ENCODE measurements around the gene C1orf122. TPM values are rescaled to one million over a fixed set of nuclear protein-coding genes. Genes with fewer than 3 reads are reported as not detected.

The C1orf122 gene
- total RNA-seq, 1 donor: 11.6 TPM

DNA sequence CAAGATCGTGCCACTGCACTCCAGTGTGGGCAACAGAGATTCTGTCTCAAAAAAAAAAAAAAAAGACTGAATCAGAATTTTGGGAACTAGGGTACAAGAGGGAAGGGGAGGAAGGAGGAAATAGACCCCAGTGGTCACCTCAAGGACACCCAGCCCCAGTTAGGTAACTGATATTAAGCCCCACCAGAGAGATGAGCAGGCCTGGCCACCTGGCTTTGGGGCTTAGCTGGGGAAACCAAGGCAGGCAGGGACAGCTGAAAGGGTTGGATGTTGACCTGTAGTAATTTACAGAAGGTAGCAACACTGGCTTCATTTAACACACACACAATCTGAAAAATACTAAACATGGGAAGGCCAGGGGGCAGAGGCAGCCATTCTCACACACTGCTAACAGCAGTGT lies 5.2 kb upstream of the C1orf122 start:
- Histone ChIP-seq H4K20me1 (ENCODE audit: insufficient read depth, low read length) (peaks cover 35% of the 10 kb centered on the region), H3K36me3 (ENCODE audit: insufficient read depth, low read length) (peaks cover 53% of the 10 kb centered on the region), H3K79me2 (ENCODE audit: insufficient read depth, low read length) (peaks cover 21% of the 10 kb centered on the region), H3K4me1 (ENCODE audit: insufficient read depth, low read length) (peaks cover 9% of the 10 kb centered on the region), H3K4me3 (ENCODE audit: insufficient read depth, low read length) (no peak overlapping the region), H3K4me2 (ENCODE audit: insufficient read depth, low read length) (no peak overlapping the region), H3K27ac (ENCODE audit: low read depth, low read length) (no peak overlapping the region), H3K9me3 (ENCODE audit: low read depth, low read length) (no peaks in the 10 kb centered on the region), H2AFZ (ENCODE audit: low read length) (no peak overlapping the region), H3K27me3 (ENCODE audit: insufficient read depth, low read length) (no peaks in the 10 kb centered on the region)
- no peak for DNase-seq (ENCODE audit: insufficient read length, low spot score, missing footprints)
- TF ChIP-seq, protein P1, sequence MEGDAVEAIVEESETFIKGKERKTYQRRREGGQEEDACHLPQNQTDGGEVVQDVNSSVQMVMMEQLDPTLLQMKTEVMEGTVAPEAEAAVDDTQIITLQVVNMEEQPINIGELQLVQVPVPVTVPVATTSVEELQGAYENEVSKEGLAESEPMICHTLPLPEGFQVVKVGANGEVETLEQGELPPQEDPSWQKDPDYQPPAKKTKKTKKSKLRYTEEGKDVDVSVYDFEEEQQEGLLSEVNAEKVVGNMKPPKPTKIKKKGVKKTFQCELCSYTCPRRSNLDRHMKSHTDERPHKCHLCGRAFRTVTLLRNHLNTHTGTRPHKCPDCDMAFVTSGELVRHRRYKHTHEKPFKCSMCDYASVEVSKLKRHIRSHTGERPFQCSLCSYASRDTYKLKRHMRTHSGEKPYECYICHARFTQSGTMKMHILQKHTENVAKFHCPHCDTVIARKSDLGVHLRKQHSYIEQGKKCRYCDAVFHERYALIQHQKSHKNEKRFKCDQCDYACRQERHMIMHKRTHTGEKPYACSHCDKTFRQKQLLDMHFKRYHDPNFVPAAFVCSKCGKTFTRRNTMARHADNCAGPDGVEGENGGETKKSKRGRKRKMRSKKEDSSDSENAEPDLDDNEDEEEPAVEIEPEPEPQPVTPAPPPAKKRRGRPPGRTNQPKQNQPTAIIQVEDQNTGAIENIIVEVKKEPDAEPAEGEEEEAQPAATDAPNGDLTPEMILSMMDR (IDR thresholded peaks at IDR 0.05; ENCODE audit: extremely low read depth, low read depth, low read length): no peak

DNA sequence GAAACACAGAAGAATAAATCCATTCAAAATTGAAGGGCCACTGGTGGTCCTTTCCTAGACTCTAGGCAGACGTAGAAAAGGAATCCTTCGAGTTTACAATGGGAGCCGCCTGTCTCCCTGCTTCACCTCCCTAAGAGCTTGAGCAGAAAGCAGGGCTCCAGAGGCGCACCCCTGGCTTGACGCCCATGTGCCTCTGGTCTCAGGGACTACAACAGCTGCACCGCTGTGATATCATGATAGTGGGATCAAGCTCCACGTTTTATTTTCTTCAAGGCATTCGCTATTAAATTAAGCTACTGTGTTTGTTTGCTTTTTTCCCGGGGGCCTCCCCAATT lies 403 bp upstream of the C1orf122 start:
- H3K27me3 ChIP-seq (ENCODE audit: insufficient read depth, low read length): no peaks in the 10 kb centered on the region
- H3K9me3 ChIP-seq (ENCODE audit: low read depth, low read length): no peaks in the 10 kb centered on the region
- TF ChIP-seq, protein P1 (IDR thresholded peaks at IDR 0.05; ENCODE audit: extremely low read depth, low read depth, low read length): no peak
- DNase-seq (ENCODE audit: insufficient read length, low spot score, missing footprints): peak; percentile 89
- peaks cover 48% of the 10 kb centered on the region for H4K20me1 ChIP-seq (ENCODE audit: insufficient read depth, low read length)
- peaks cover 29% of the 10 kb centered on the region for H3K4me1 ChIP-seq (ENCODE audit: insufficient read depth, low read length)
- peaks cover 54% of the 10 kb centered on the region for H3K36me3 ChIP-seq (ENCODE audit: insufficient read depth, low read length)
- peak overlapping the region; percentile 66 for H3K27ac ChIP-seq (ENCODE audit: low read depth, low read length)
- H3K4me3 ChIP-seq (ENCODE audit: insufficient read depth, low read length): peak overlapping the region; percentile 92
- peak overlapping the region; percentile 64 for H2AFZ ChIP-seq (ENCODE audit: low read length)
- H3K4me2 ChIP-seq (ENCODE audit: insufficient read depth, low read length): peak overlapping the region; percentile 89
- H3K79me2 ChIP-seq (ENCODE audit: insufficient read depth, low read length): peaks cover 42% of the 10 kb centered on the region

DNA sequence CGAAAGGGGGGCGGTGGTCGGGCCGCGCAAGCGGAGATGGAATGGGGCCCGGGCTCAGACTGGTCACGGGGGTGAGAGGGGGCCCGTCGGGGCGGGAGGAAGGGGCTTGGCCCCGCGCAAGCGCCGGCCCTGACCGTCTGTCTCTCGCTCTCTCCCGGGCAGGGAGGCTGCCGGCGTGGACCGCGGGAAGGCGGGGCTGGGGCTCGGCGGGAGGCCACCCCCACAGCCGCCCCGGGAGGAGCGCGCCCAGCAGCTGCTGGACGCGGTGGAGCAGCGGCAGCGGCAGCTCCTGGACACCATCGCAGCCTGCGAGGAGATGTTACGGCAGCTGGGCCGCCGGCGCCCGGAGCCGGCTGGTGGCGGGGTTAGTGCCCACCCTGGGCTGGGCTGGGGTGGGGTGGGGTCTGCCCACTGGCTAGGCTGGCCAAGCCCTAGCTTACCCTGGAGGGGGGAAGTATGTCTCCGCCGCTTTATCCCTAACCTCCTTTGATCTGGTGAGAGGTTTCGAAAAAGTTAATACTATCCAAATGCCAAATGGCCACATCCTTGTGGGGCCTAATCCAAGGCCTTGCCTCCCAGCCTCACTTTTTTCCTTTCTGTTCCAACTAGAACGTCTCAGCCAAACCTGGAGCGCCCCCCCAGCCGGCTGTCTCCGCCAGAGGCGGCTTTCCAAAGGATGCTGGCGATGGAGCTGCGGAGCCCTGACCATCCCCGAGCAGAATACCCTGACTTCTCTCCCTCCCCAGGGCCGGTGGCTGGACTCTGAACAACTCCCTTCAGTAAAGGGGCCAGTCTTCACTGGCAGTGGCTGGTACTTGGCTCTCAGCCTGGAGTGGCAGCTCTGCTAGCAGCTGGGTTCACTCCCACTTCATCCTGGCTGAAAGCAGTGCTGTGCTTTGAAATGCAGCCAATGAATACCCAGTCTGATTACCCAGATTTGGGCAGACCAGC lies 1.1 kb downstream of the C1orf122 start:
- peak overlapping the region; percentile 66 for H3K27ac ChIP-seq (ENCODE audit: low read depth, low read length)
- peaks cover 54% of the 10 kb centered on the region for H3K79me2 ChIP-seq (ENCODE audit: insufficient read depth, low read length)
- H3K4me2 ChIP-seq (ENCODE audit: insufficient read depth, low read length): peak overlapping the region; percentile 67
- H3K36me3 ChIP-seq (ENCODE audit: insufficient read depth, low read length): peaks cover 44% of the 10 kb centered on the region
- H3K4me3 ChIP-seq (ENCODE audit: insufficient read depth, low read length): peak overlapping the region; percentile 92
- H3K27me3 ChIP-seq (ENCODE audit: insufficient read depth, low read length): no peaks in the 10 kb centered on the region
- TF ChIP-seq, protein P1 (IDR thresholded peaks at IDR 0.05; ENCODE audit: extremely low read depth, low read depth, low read length): peak; percentile 6
- H3K4me1 ChIP-seq (ENCODE audit: insufficient read depth, low read length): peaks cover 29% of the 10 kb centered on the region
- H2AFZ ChIP-seq (ENCODE audit: low read length): peak overlapping the region; percentile 11
- no peaks in the 10 kb centered on the region for H3K9me3 ChIP-seq (ENCODE audit: low read depth, low read length)
- H4K20me1 ChIP-seq (ENCODE audit: insufficient read depth, low read length): peaks cover 48% of the 10 kb centered on the region
- DNase-seq (ENCODE audit: insufficient read length, low spot score, missing footprints): peak; percentile 100

DNA sequence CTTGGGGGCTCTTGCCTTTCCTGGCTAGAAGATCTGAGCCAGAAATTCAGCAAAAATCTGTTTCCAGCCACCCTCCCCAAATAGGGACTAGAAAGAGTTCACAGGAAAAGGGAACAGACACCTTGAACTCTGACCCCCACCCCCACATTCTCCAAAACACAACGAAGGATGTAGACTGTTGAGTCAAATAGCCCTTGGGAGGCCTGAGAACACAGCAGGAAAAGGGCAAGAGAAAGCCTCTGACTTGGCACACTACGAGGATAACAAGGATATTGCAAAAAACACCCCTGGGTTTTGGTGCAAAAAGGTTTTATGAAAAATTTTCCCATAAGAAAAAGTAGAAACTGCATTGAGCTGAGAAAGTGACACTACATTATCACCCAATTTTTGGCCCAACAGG lies 2.4 kb downstream of the C1orf122 start:
- Histone ChIP-seq H3K4me3 (ENCODE audit: insufficient read depth, low read length) (no peak overlapping the region), H3K4me2 (ENCODE audit: insufficient read depth, low read length) (peak overlapping the region; percentile 46), H3K9me3 (ENCODE audit: low read depth, low read length) (no peaks in the 10 kb centered on the region), H3K4me1 (ENCODE audit: insufficient read depth, low read length) (peaks cover 29% of the 10 kb centered on the region), H3K79me2 (ENCODE audit: insufficient read depth, low read length) (peaks cover 62% of the 10 kb centered on the region), H3K27ac (ENCODE audit: low read depth, low read length) (peak overlapping the region; percentile 66), H3K27me3 (ENCODE audit: insufficient read depth, low read length) (no peaks in the 10 kb centered on the region), H3K36me3 (ENCODE audit: insufficient read depth, low read length) (peaks cover 34% of the 10 kb centered on the region), H4K20me1 (ENCODE audit: insufficient read depth, low read length) (peaks cover 44% of the 10 kb centered on the region), H2AFZ (ENCODE audit: low read length) (no peak overlapping the region)
- no peak for DNase-seq (ENCODE audit: insufficient read length, low spot score, missing footprints)
- TF ChIP-seq, protein P1 (IDR thresholded peaks at IDR 0.05; ENCODE audit: extremely low read depth, low read depth, low read length): no peak

All from osteoblast (primary cell).